Colon (tissue), 2 donors: ENCODE results near the gene COL18A1.

Experiments
- FAIRE-seq: peaks from 2 replicates; lab custom pipeline; 2012; peaks lifted over from hg19 to GRCh38; lab: Jason Lieb, UNC
- donor health status: control.
- donor health status: control.

The COL18A1 gene

GRCh38 chr21:45507888-45508508, 103.0 kb downstream of the COL18A1 start:
- no peak for FAIRE-seq

GRCh38 chr21:45508607-45509565, 103.9 kb downstream of the COL18A1 start:
- FAIRE-seq = no peak

GRCh38 chr21:45509566-45510465, 104.9 kb downstream of the COL18A1 start:
- FAIRE-seq = no peak

- FAIRE-seq = no peak
Observed at GRCh38 chr21:45510466-45510955, 105.5 kb downstream of the COL18A1 start.

- FAIRE-seq = no peak
Observed at GRCh38 chr21:45511007-45511406, 106.0 kb downstream of the COL18A1 start.

- FAIRE-seq = no peak
Observed at GRCh38 chr21:45511661-45512431, 106.9 kb downstream of the COL18A1 start.

GRCh38 chr21:45512626-45513002, 107.6 kb downstream of the COL18A1 start:
- no peak for FAIRE-seq

- no peak for FAIRE-seq
Observed at GRCh38 chr21:45513003-45513717, 108.2 kb downstream of the COL18A1 start.

GRCh38 chr21:45513741-45514310, 108.9 kb downstream of the COL18A1 start:
- no peak for FAIRE-seq

GRCh38 chr21:45514311-45515021, 109.5 kb downstream of the COL18A1 start:
- FAIRE-seq = no peak

GRCh38 chr21:45515241-45516061, 110.5 kb downstream of the COL18A1 start:
- FAIRE-seq = no peak

- no peak for FAIRE-seq
Observed at GRCh38 chr21:45516071-45516670, 111.2 kb downstream of the COL18A1 start.

GRCh38 chr21:45516671-45517151, 111.7 kb downstream of the COL18A1 start:
- no peak for FAIRE-seq

- FAIRE-seq = no peak
Observed at GRCh38 chr21:45517249-45518065, 112.5 kb downstream of the COL18A1 start.

GRCh38 chr21:45518742-45519141, 113.8 kb downstream of the COL18A1 start:
- no peak for FAIRE-seq

GRCh38 chr21:45519182-45519581, 114.2 kb downstream of the COL18A1 start:
- no peak for FAIRE-seq

GRCh38 chr21:45521241-45521640, 116.3 kb downstream of the COL18A1 start:
- no peak for FAIRE-seq
